NOMO-1 (cell line): ENCODE results near the gene PHLPP1.

Experiments
- DNase-seq, 2 experiments: peaks; one replicate each; lab custom pipeline; 2025; ENCODE audit not compliant: unreplicated experiment in 2 of 2; lab: John Stamatoyannopoulos, UW

Gene PHLPP1

GRCh38 chr18:62919109-62919838 lies 203.9 kb downstream of the PHLPP1 start:
- DNase-seq: no peak

GRCh38 chr18:62925031-62925688 lies 209.8 kb downstream of the PHLPP1 start:
- no peak for DNase-seq

- no peak for DNase-seq
Observed at GRCh38 chr18:62928326-62928725, 213.0 kb downstream of the PHLPP1 start.

GRCh38 chr18:62933261-62933887 lies 218.0 kb downstream of the PHLPP1 start:
- no peak for DNase-seq

- no peak for DNase-seq
Observed at GRCh38 chr18:62935994-62936393, 220.7 kb downstream of the PHLPP1 start.

- DNase-seq: peak in 1 of 2 experiments; percentile 28
Observed at GRCh38 chr18:62937065-62937464, 221.7 kb downstream of the PHLPP1 start.

GRCh38 chr18:62938006-62938405 lies 222.7 kb downstream of the PHLPP1 start:
- DNase-seq: no peak

- DNase-seq: peak; percentile 34 to 63
Observed at GRCh38 chr18:62938487-62938886, 223.1 kb downstream of the PHLPP1 start.

- peak; percentile 61 to 94 for DNase-seq
Observed at GRCh38 chr18:62939433-62939832, 224.1 kb downstream of the PHLPP1 start.

- DNase-seq: no peak
Observed at GRCh38 chr18:62939926-62940325, 224.6 kb downstream of the PHLPP1 start.

- DNase-seq: no peak
Observed at GRCh38 chr18:62942578-62942977, 227.2 kb downstream of the PHLPP1 start.

GRCh38 chr18:62944454-62944853 lies 229.1 kb downstream of the PHLPP1 start:
- DNase-seq: no peak

- DNase-seq: no peak
Observed at GRCh38 chr18:62948788-62949187, 233.4 kb downstream of the PHLPP1 start.

- DNase-seq: no peak
Observed at GRCh38 chr18:62950246-62950645, 234.9 kb downstream of the PHLPP1 start.

- no peak for DNase-seq
Observed at GRCh38 chr18:62952807-62953206, 237.5 kb downstream of the PHLPP1 start.

GRCh38 chr18:62953663-62954062 lies 238.3 kb downstream of the PHLPP1 start:
- no peak for DNase-seq

- DNase-seq: no peak
Observed at GRCh38 chr18:62954366-62954765, 239.0 kb downstream of the PHLPP1 start.

GRCh38 chr18:62957885-62958472 lies 242.6 kb downstream of the PHLPP1 start:
- peak in 1 of 2 experiments; percentile 26 for DNase-seq

- no peak for DNase-seq
Observed at GRCh38 chr18:62959481-62959880, 244.1 kb downstream of the PHLPP1 start.

- DNase-seq: no peak
Observed at GRCh38 chr18:62963507-62963906, 248.2 kb downstream of the PHLPP1 start.

GRCh38 chr18:62964432-62964831 lies 249.1 kb downstream of the PHLPP1 start:
- DNase-seq: no peak
